MM.1S (cell line): ENCODE measurements around the gene SEC14L2.

Experiments used
- EZH2 ChIP-seq: fragments of 300-600 bp; sonication (generic); optimal IDR thresholded peaks from 2 replicates; pipeline ENCODE3; 2017; ENCODE audit warnings: low read depth, mild to moderate bottlenecking, antibody characterized with exemption, low read length, mixed read lengths
- TF ChIP-seq, protein P1 (sequence below): fragments of 300-600 bp; sonication (generic); IDR thresholded peaks from 2 replicates; pipeline ENCODE4 v1.5.1; 2016; ENCODE audit warnings: antibody characterized with exemption, low read length, mixed read lengths

DNA sequence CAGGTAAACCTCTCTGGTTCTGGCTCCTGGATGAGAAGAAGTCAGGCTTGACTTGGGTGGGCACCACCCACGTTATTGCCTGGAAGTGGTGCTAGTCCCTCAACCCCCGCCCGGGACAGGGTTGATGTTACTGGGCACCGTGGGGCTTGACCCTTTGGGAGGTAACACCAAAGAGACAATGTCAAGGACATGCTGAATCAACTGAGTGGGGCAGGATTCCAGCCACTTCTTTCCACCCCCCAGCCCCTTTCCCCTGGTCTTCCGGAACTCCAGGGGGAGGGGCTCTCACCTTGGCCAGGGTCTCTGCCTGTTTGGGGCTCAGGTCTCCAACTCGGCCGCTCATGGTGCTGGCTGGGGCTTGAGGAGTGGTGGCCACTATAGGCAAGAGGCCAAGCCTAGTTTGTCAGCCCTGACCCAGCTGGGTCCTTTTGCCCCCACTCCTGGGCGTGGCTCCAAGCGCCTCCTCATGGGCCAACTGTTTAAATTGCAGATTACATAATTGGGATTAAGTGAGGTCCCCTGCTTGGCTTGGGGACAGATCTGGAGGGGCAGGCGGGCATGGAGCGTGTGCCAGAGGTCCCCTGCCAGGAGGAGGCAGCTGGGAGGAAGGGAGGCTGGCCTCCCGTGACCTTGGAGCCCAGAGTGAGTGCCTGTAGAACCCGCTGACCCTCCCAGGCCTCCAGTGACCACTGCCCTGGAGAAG lies 74.9 kb downstream of the SEC14L2 start, which contains the start of gene SEC14L3:
- TF ChIP-seq, protein P1, sequence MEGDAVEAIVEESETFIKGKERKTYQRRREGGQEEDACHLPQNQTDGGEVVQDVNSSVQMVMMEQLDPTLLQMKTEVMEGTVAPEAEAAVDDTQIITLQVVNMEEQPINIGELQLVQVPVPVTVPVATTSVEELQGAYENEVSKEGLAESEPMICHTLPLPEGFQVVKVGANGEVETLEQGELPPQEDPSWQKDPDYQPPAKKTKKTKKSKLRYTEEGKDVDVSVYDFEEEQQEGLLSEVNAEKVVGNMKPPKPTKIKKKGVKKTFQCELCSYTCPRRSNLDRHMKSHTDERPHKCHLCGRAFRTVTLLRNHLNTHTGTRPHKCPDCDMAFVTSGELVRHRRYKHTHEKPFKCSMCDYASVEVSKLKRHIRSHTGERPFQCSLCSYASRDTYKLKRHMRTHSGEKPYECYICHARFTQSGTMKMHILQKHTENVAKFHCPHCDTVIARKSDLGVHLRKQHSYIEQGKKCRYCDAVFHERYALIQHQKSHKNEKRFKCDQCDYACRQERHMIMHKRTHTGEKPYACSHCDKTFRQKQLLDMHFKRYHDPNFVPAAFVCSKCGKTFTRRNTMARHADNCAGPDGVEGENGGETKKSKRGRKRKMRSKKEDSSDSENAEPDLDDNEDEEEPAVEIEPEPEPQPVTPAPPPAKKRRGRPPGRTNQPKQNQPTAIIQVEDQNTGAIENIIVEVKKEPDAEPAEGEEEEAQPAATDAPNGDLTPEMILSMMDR, result no peak
- TF ChIP-seq EZH2, result no peak
